Rectal smooth muscle tissue (tissue), 1 donor: ENCODE data around the gene KLC4.
A peak's percentile ranks its signal among the peaks of the same experiment; 100 is the strongest.

Experiments used
- H3K27ac ChIP-seq: one replicate; pipeline ENCODE4 v1.7.0; 2013; ENCODE audit warnings: low read depth, low read length, inconsistent platforms
- H3K27me3 ChIP-seq: one replicate; pipeline ENCODE4 v1.7.0; 2013; ENCODE audit warnings: low read length; ENCODE audit not compliant: control insufficient read depth, insufficient read depth
- H3K36me3 ChIP-seq: one replicate; pipeline ENCODE4 v1.7.0; 2013; ENCODE audit warnings: low read length; ENCODE audit not compliant: control insufficient read depth, insufficient read depth
- H3K4me1 ChIP-seq: one replicate; pipeline ENCODE4 v1.7.0; 2013; ENCODE audit warnings: low read length; ENCODE audit not compliant: control insufficient read depth, insufficient read depth
- H3K4me3 ChIP-seq: one replicate; pipeline ENCODE4 v1.7.0; 2013; ENCODE audit warnings: low read length
- H3K9ac ChIP-seq: one replicate; pipeline ENCODE4 v1.7.0; 2013; ENCODE audit warnings: low read length

The KLC4 gene

GRCh38 chr6:43092635-43093034 is 33.2 kb downstream of the KLC4 start:
- H3K4me3 ChIP-seq, result no peak overlapping the region
- no peaks in the 10 kb centered on the region for H3K36me3 ChIP-seq
- H3K9ac ChIP-seq, result no peak overlapping the region
- H3K4me1 ChIP-seq, result peaks cover 3% of the 10 kb centered on the region
- H3K27me3 ChIP-seq, result no peaks in the 10 kb centered on the region
- H3K27ac ChIP-seq, result no peak overlapping the region

GRCh38 chr6:43093436-43094289 is 34.2 kb downstream of the KLC4 start:
- H3K27me3 ChIP-seq, result no peaks in the 10 kb centered on the region
- peak overlapping the region; percentile 45 for H3K4me3 ChIP-seq
- H3K9ac ChIP-seq, result no peak overlapping the region
- peaks cover 3% of the 10 kb centered on the region for H3K4me1 ChIP-seq
- H3K27ac ChIP-seq, result peak overlapping the region; percentile 73
- H3K36me3 ChIP-seq, result no peaks in the 10 kb centered on the region

- Histone ChIP-seq H3K27ac (no peak overlapping the region), H3K27me3 (no peaks in the 10 kb centered on the region), H3K36me3 (no peaks in the 10 kb centered on the region), H3K4me1 (peaks cover 3% of the 10 kb centered on the region), H3K4me3 (no peak overlapping the region), H3K9ac (no peak overlapping the region)
Observed at GRCh38 chr6:43095939-43096338, 36.5 kb downstream of the KLC4 start.

GRCh38 chr6:43096451-43097097 is 37.1 kb downstream of the KLC4 start:
- Histone ChIP-seq H3K9ac (no peak overlapping the region), H3K27ac (no peak overlapping the region), H3K4me1 (peaks cover 3% of the 10 kb centered on the region), H3K4me3 (no peak overlapping the region), H3K36me3 (no peaks in the 10 kb centered on the region), H3K27me3 (no peaks in the 10 kb centered on the region)

- Histone ChIP-seq H3K36me3 (no peaks in the 10 kb centered on the region), H3K4me3 (no peak overlapping the region), H3K27me3 (no peaks in the 10 kb centered on the region), H3K9ac (no peak overlapping the region), H3K27ac (no peak overlapping the region), H3K4me1 (peaks cover 3% of the 10 kb centered on the region)
Observed at GRCh38 chr6:43097098-43097489, 37.7 kb downstream of the KLC4 start.

- peaks cover 3% of the 10 kb centered on the region for H3K4me1 ChIP-seq
- H3K36me3 ChIP-seq, result no peaks in the 10 kb centered on the region
- H3K27ac ChIP-seq, result no peak overlapping the region
- no peak overlapping the region for H3K4me3 ChIP-seq
- no peaks in the 10 kb centered on the region for H3K27me3 ChIP-seq
- no peak overlapping the region for H3K9ac ChIP-seq
Observed at GRCh38 chr6:43097502-43097901, 38.1 kb downstream of the KLC4 start.

- Histone ChIP-seq H3K27me3 (no peaks in the 10 kb centered on the region), H3K4me3 (no peak overlapping the region), H3K9ac (no peak overlapping the region), H3K27ac (no peak overlapping the region), H3K36me3 (no peaks in the 10 kb centered on the region), H3K4me1 (no peaks in the 10 kb centered on the region)
Observed at GRCh38 chr6:43101497-43101896, 42.1 kb downstream of the KLC4 start.

GRCh38 chr6:43103253-43103876 is 43.9 kb downstream of the KLC4 start:
- no peak overlapping the region for H3K27ac ChIP-seq
- no peak overlapping the region for H3K9ac ChIP-seq
- H3K27me3 ChIP-seq, result no peaks in the 10 kb centered on the region
- H3K4me3 ChIP-seq, result no peak overlapping the region
- no peaks in the 10 kb centered on the region for H3K36me3 ChIP-seq
- no peaks in the 10 kb centered on the region for H3K4me1 ChIP-seq

GRCh38 chr6:43105538-43106222 is 46.2 kb downstream of the KLC4 start:
- no peak overlapping the region for H3K9ac ChIP-seq
- H3K27me3 ChIP-seq, result no peaks in the 10 kb centered on the region
- no peaks in the 10 kb centered on the region for H3K36me3 ChIP-seq
- H3K4me1 ChIP-seq, result no peaks in the 10 kb centered on the region
- H3K27ac ChIP-seq, result no peak overlapping the region
- H3K4me3 ChIP-seq, result no peak overlapping the region

- no peaks in the 10 kb centered on the region for H3K27me3 ChIP-seq
- no peaks in the 10 kb centered on the region for H3K4me1 ChIP-seq
- no peak overlapping the region for H3K9ac ChIP-seq
- no peak overlapping the region for H3K27ac ChIP-seq
- no peaks in the 10 kb centered on the region for H3K36me3 ChIP-seq
- no peak overlapping the region for H3K4me3 ChIP-seq
Observed at GRCh38 chr6:43107344-43108062, 48.1 kb downstream of the KLC4 start.

- H3K4me3 ChIP-seq, result no peak overlapping the region
- no peaks in the 10 kb centered on the region for H3K27me3 ChIP-seq
- no peak overlapping the region for H3K9ac ChIP-seq
- H3K27ac ChIP-seq, result no peak overlapping the region
- H3K36me3 ChIP-seq, result no peaks in the 10 kb centered on the region
- no peaks in the 10 kb centered on the region for H3K4me1 ChIP-seq
Observed at GRCh38 chr6:43113431-43114260, 54.2 kb downstream of the KLC4 start.
